GM21367 (cell line): ENCODE data around the gene XYLT1.

Source experiments
- ATAC-seq: cut with Tn5 transposase; IDR thresholded peaks from one replicate; pipeline ENCODE4 v1.9.1; 2021; ENCODE audit not compliant: unreplicated experiment

The XYLT1 gene

GRCh38 chr16:17269439-17269838, 201.3 kb downstream of the XYLT1 start:
- no peak for ATAC-seq

DNA sequence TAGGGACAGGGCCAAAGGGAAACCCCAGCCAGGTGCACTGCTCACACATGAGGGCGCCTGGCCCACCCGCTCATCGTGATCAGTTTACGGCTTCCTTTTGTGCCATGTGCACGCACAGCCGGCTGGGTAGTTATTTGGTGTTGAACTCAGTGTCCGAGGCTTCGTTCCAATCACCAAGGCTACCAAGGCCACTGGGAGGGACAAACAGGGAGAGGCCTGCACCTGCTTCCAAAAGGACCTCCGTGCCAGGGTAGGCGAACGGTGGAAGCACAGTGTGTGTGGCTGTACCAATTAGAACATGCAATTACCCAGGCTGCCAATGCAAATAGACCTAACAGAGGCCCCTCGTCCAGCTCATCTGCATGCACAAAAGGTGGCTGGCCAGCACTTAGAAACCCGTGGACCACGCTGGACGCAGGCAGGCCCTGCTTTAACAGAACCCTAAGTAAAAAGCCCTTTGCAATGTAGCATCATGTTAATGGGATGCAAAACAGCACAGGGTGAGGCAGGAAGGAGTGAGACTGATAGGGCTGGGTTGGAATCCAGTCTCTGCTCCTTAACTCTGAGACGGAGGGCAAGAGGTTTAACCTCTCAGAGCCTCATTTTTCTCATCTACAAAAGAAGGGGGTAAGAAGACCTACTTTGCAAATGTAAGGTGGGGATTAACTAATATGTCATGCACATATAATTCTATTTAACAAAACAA, 204.0 kb downstream of the XYLT1 start:
- ATAC-seq = no peak

DNA sequence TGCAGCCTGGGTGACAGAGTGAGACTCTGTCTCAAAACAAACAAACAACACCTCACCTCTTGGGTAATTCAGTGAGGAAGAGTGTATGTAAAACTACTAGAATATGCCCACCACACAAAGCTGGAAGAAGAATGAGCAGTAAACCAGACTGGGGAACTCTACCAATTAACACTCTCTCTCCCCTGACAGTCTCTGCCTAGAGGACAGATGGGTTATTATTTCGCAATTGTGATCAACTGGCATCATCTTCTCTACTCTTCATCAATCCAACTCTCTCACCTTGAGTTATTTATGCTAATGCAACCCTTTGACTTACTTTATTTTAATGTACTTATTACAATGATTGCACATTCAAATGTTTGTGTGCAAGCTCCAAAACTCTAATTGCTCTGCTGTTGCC, 205.6 kb downstream of the XYLT1 start:
- no peak for ATAC-seq

DNA sequence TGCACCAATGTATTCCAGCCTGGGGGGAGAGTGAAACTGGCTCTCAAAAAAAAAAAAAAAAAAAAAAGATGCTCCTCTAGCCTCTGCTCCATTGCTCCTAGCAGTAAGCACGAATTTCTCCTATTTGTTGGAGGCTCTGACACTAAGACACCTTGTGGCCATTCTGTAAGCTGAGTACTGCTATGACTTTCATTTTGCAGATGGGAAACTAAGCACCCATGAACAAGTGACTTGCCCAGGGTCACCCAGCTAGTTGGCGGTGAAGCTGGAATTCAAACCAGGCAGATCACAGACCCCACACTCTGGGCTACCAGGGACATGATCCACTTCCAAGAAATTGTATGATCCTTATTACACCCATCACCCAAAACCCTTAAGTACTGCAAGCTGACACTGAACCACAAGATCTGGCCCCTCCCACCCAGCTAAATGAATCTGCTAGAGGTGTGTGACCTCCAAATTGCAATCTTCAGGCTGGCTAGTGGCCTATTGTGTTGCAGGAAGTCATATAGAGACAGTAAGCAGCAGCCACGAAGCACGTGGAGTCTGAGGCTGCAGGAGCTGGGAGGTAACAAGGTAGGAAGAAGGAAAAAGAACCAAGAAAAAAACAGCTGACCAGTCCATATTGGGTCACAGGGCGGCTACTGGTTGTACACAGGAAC, 209.4 kb downstream of the XYLT1 start:
- no peak for ATAC-seq

DNA sequence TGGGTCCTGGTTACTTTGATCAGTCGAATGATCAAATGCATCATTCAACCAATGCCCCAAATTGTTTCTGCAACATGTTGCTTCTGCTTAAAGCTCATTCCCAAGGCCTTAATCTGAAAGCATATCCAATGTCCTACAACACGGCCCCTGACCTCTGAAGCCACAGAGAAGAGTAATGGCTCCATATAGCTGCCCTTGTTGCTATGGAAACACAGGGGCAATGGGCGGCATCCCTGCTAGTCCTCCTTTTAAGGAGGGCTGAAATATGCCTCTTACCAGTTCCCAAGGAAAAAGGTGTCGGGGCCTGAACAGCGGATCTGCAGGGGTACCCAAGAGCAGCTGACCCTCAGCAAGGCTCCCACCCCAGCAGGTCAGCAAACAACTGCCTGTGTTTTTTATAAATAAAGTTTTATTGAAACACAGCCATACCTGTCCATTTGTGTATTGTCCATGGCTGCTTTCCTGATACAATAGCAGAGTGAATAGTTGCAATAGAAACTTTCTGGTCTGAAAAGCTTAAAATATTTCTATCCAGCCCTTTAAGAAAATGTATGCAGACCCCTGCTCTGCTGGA, 210.4 kb downstream of the XYLT1 start:
- no peak for ATAC-seq

DNA sequence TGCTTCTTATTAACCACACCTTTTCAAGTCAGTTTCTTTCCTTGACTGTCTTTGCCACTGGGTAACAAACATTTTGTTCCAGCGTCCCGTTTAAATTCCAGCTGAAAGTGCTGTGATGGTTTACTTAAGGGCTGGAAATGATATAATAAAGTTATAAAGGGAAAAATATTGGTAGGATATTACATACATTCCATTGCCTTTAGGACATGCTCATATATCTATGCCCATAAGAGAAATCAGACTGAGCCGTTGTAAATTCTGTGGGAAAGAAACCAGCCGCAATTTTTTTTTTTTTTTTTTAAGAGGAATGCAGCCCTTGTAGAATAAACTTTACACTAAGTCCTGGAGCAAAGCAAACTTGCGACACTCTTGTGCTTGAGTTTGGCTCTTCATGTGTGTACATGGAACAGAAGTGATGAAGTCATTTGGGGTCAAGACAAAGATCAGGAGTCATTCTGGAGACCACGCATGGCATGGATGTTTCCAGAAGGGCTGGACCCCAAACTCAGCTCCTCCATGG, 210.9 kb downstream of the XYLT1 start:
- no peak for ATAC-seq

- ATAC-seq = no peak
Measured at GRCh38 chr16:17258848-17259713, 211.7 kb downstream of the XYLT1 start.

DNA sequence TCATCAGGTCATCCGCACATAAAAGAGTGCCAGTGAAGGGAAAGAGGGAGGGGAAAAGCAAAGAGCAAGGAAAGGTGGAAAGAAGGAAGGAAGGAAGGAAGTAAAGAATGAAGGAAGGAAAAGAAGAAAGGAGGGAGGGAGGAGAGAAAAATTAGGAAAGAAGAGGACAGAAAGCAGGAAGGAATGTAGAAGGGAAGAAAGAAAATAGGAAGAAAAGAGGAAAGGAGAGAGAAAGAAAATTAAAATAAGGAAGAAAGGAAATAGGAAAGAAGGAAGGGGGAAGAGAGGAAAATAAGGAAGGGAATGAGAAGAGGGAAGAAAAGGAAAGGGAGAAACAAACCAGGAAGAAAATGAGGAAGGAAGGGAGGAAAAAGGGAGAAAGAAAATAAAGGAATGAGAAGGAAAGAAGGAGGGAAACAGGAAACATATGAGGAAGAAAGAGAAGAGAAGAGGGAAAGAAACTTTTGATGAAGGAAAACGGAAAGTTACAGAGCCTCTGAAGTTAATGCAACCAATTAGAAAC, 212.6 kb downstream of the XYLT1 start:
- no peak for ATAC-seq

DNA sequence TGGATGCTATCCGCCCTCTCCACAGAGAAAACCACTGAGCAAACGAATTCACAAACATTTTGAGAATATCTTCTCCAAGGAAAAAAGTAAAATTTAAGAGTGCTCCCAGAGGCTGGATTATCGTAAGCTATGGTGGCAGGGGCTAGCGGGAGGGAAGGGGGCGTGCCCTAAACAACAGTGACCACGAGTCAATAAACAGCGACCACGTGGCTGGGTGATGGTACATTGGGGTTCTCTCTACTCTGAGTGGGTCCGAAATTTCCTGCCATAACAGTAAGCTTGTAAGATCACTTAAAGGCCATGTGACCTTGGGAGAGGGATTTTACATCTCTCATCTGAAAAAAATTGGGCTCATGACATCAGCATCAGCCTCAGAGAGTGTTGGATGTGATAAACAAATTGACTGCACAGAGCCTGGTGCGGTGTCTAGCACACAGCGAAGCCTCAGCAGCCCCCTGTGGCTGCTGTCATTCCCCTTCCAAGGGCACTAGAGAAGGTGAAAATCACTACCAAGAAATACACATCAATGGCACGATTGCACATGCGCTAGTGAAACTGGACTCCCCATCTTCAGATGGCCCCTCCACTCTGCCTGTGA, 213.2 kb downstream of the XYLT1 start:
- ATAC-seq = no peak

- no peak for ATAC-seq
Measured at GRCh38 chr16:17252701-17253100, 218.1 kb downstream of the XYLT1 start.

DNA sequence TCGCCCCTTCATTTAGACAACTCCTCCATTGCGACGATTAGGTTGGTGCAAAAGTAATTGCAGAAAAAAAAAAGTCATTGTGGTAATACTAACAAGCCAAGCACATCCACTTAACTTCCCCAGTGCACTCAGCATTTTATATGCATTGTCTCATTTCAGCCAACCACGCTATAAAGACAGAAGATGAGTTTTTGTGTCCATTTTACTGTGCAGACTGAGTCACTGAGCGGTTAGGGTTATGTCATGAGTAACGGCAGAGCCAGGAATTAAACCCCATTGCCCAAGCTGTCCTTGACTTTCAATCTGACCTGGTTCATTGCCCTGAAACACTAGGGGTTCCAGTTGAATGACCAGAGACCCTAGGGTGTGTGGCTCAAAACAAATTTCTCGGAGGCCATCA, 218.7 kb downstream of the XYLT1 start:
- ATAC-seq = no peak

DNA sequence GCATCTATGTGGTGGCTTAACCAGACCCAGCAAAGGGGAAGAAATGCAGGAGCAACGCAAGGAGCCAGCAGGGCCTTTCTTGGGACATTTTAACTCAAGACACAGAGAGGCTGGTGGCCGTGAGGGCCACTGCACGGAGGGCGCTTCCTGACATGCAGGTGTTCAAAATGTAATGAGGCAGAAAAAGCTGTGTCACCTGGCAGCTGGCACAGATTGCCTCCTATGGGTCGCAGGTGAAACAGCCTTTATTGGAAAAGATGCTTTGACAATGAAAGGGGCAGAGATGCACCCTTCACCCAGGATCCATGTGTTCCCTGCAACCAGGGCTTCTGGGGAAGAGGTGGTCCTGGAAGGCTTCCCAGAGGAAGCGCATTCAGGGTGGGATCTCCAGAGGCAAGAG, 219.3 kb downstream of the XYLT1 start:
- no peak for ATAC-seq

- no peak for ATAC-seq
Measured at GRCh38 chr16:17246974-17247732, 223.6 kb downstream of the XYLT1 start.

DNA sequence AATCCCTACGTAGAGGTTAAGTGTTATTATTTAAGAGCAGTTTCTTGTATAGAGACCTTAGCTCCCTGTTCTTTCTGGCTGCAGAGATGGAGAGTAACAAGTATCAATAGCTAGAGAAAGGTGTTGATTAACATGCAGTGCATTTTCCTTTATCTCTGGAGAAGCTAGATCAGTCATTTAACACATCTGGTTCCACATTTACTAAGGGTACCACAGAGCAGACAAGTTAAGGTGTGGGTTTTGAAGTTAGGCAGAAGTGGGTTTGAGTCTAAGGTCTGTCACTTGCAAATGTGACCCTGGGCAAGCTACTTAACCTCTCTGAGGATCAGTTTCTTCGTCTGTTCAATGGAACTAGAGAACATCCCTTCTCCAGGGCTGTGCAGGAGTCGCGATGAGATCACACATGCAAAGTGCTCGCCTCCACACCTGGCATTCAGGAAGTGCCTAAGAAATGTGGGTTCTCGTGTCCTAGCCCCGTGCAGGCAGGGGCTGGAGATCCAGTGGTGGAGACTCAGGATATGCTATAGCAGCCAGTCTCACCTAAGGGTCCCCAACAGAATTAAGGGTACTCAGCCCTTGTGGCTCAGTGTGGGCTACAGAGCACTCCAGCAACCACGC, 224.4 kb downstream of the XYLT1 start:
- no peak for ATAC-seq

DNA sequence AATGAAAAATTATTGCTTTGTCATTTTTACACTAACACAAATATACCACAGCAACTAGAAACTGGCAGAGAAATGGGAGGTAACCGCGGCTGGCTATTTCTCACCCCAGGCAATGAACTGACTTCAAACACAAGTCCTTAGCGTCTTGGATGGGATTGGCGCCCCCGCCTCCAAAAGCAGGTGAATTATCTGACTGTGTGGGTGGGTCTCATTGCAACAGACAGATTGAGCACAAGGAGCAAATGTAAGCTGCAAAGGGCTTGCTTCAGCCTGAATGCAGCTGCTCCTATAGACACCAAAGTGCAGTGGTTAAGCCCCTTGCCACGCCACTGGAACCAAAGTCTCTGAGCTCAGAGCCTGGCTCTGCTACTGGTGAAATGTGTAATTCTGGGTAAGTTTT, 225.0 kb downstream of the XYLT1 start:
- no peak for ATAC-seq

DNA sequence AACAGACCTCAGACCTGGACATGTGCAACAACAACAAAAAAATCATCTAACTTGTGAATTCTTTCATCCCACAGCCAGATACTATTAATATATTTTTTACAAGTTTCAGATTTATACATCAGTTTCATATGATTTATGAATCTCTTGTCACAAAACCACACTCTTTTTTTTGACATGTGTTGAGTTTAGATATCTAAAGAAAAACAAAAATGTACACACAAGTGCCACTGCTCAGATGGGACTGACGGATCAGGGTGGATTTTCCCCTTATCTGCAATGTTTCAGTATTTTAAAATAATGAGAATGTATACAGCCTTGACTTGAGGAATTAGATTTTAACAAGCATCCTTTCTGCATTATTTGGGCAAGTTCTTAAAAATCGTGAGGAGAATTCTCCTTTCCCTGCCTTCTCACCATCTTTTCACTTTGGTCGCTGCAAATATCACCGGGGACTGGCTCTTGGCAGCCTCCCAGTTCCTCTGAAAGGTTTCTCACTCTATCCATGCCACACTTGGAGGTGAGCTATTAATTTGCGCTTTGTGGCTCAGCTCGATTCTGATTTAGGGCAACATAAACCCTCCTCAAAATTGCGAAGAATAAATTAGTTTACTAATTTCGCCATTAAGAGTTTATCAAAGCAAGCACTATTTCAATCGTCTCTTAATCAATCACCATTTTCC, 225.7 kb downstream of the XYLT1 start:
- ATAC-seq = no peak

GRCh38 chr16:17241264-17241835, 229.4 kb downstream of the XYLT1 start:
- ATAC-seq = no peak

- ATAC-seq = no peak
Measured at GRCh38 chr16:17238285-17239028, 232.3 kb downstream of the XYLT1 start.
